Keratinocyte (primary cell): Measurements from ENCODE around the gene GRIN1. TPM values are rescaled to one million over a fixed set of nuclear protein-coding genes. Genes with fewer than 3 reads are reported as not detected.

Experiments
- DNase-seq: peaks from one replicate; pipeline ENCODE4 v3.0.0-alpha.2; 2011; ENCODE audit warnings: low read depth, missing footprints, low spot score
- FAIRE-seq: peaks from 2 replicates; lab custom pipeline; 2011; peaks lifted over from hg19 to GRCh38; lab: Jason Lieb, UNC
- H2AFZ ChIP-seq: 2 replicates; pipeline ENCODE4 v1.6.0; 2012; ENCODE audit warnings: low read length, control low read depth, inconsistent platforms; ENCODE audit not compliant: control insufficient read depth
- H3K27ac ChIP-seq: 2 replicates; pipeline ENCODE4 v1.5.1; 2011; ENCODE audit warnings: low read length; ENCODE audit not compliant: control insufficient read depth, insufficient read depth
- H3K27me3 ChIP-seq: 3 replicates; pipeline ENCODE4 v1.6.0; 2011; ENCODE audit warnings: low read length; ENCODE audit not compliant: control insufficient read depth, insufficient read depth; ENCODE audit errors: extremely low read depth
- H3K36me3 ChIP-seq, 2 experiments: 2 replicates in 1 of 2; 3 replicates in 1 of 2; pipeline ENCODE4 v1.5.1; 2011; ENCODE audit warnings: low read length in 2 of 2, mild to moderate bottlenecking in 1 of 2; ENCODE audit not compliant: control insufficient read depth in 2 of 2, insufficient read depth in 2 of 2; ENCODE audit errors: extremely low read depth in 1 of 2
- H3K4me1 ChIP-seq: 3 replicates; pipeline ENCODE4 v1.5.1; 2011; ENCODE audit warnings: low read length; ENCODE audit not compliant: control insufficient read depth, insufficient read depth; ENCODE audit errors: extremely low read depth
- H3K4me2 ChIP-seq: 3 replicates; pipeline ENCODE4 v1.6.0; 2011; ENCODE audit warnings: low read depth, low read length; ENCODE audit not compliant: control insufficient read depth, insufficient read depth; ENCODE audit errors: extremely low read depth
- H3K4me3 ChIP-seq, 3 experiments: fragments of 200-600 bp in 1 of 3; sonication (generic) in 1 of 3; 2 replicates in 2 of 3; 3 replicates in 1 of 3; pipeline ENCODE4 v1.5.1; 2011 to 2016; ENCODE audit warnings: low read length in 3 of 3, mild to moderate bottlenecking in 3 of 3, control low read depth in 2 of 3, inconsistent platforms in 1 of 3, low read depth in 1 of 3, mixed read lengths in 1 of 3, mixed run types in 1 of 3, moderate library complexity in 1 of 3; ENCODE audit not compliant: control insufficient read depth in 2 of 3, insufficient read depth in 2 of 3; ENCODE audit errors: extremely low read depth in 1 of 3
- H3K79me2 ChIP-seq: 2 replicates; pipeline ENCODE4 v1.6.0; 2012; ENCODE audit warnings: low read length; ENCODE audit not compliant: control insufficient read depth, insufficient read depth
- H3K9ac ChIP-seq: 3 replicates; pipeline ENCODE4 v1.6.0; 2011; ENCODE audit warnings: low read length; ENCODE audit not compliant: control insufficient read depth, insufficient read depth; ENCODE audit errors: extremely low read depth
- H3K9me1 ChIP-seq: 3 replicates; pipeline ENCODE4 v1.6.0; 2011; ENCODE audit warnings: low read length; ENCODE audit not compliant: control insufficient read depth, insufficient read depth; ENCODE audit errors: extremely low read depth
- H3K9me3 ChIP-seq: 2 replicates; pipeline ENCODE4 v1.5.1; 2012; ENCODE audit warnings: low read depth, low read length; ENCODE audit not compliant: control insufficient read depth
- H4K20me1 ChIP-seq: 3 replicates; pipeline ENCODE4 v1.6.0; 2011; ENCODE audit warnings: low read length; ENCODE audit not compliant: control insufficient read depth, insufficient read depth; ENCODE audit errors: extremely low read depth
- EZH2 ChIP-seq: IDR thresholded peaks from one replicate; pipeline ENCODE4 v1.6.1; 2012; ENCODE audit warnings: inconsistent platforms, mild to moderate bottlenecking, low read length, moderate library complexity
- dilution Hi-C: fragments of 300-500 bp; cut with MboI; formaldehyde crosslinking; loops from one replicate; pipeline ENCODE4 v1.7.0; 2020; ENCODE audit warnings: low sequenced_read_pairs; ENCODE audit not compliant: extremely low pct_ligation_motif_present
- polyA plus RNA-seq, 5 experiments: library from polyadenylated mRNA; depleted of rRNA in 3 of 5; stranded (reverse) in 3 of 5; stranded (forward) in 1 of 5; unstranded in 1 of 5; fragments of >200 nt; gene quantifications; 1 replicate in 1 of 5; 2 replicates in 3 of 5; 3 replicates in 1 of 5; pipeline versions ENCODE4 v1.2.1 to v1.2.3, GENCODE V29; 2011 to 2012; ENCODE audit warnings: missing spikeins in 2 of 5, low read depth in 1 of 5, low replicate concordance in 1 of 5
- TF ChIP-seq, protein P1 (sequence below), 3 experiments: IDR thresholded peaks in 1 of 3; conservative IDR thresholded peaks in 1 of 3; optimal IDR thresholded peaks in 1 of 3; 2 replicates in 2 of 3; 3 replicates in 1 of 3; pipeline versions ENCODE3 to v1.5.1; 2011; ENCODE audit warnings: low read length in 3 of 3, mild to moderate bottlenecking in 3 of 3, moderate library complexity in 2 of 3, control low read depth in 1 of 3, inconsistent platforms in 1 of 3; ENCODE audit not compliant: insufficient read depth in 2 of 3; ENCODE audit errors: extremely low read depth in 1 of 3

Gene GRIN1
- polyA plus RNA-seq, 1 donor (not counting 4 experiments of a cell fraction or from before 2014, with no cell fraction given), result 0.03 TPM

DNA sequence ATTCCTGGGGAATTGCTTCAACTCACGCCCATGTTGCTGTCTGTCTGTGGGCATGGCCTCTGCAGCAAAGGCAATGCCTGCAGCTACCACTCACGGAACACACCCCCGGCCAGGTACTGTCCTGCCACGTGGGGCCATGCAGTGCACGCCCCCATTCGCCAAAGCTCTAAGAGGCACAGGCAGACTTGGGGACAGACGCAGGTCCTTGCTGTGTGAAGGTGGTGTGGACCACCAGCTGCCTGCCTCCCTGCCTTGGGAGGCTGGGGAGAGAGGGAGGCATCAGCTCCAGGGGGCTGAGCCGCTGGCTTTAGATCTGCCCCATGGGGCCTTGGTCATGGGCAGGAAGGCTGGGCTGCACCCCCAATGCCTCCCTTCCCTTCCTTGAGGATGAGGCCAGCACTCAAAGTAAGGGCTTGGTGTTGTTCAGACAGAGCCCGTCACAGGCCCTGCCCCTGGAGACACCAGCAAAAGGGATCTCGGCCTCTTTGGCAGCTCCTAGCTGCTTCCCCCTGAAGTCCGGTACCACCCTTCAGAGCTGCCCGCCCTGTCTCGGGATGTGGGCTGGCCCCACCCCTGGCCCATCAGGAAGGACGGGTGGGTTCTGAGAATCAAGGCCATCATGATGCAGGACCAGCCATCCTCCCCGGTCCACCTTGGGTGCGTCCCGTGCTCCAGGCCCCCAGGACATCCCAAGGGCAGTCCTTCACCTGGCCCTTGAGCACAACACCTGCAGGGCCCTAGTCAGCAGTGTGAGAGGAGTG, 2.3 kb downstream of the GRIN1 start:
- dilution Hi-C loops, result no loop called here
- no peaks in the 10 kb centered on the region for H4K20me1 ChIP-seq
- H3K27ac ChIP-seq, result no peak overlapping the region
- H3K9me3 ChIP-seq, result no peaks in the 10 kb centered on the region
- H3K27me3 ChIP-seq, result peaks cover 67% of the 10 kb centered on the region
- no peak overlapping the region for H2AFZ ChIP-seq
- no peak overlapping the region for H3K9ac ChIP-seq
- no peaks in the 10 kb centered on the region for H3K4me1 ChIP-seq
- DNase-seq (no peak), FAIRE-seq (no peak)
- no peak for TF ChIP-seq EZH2
- TF ChIP-seq, protein P1, sequence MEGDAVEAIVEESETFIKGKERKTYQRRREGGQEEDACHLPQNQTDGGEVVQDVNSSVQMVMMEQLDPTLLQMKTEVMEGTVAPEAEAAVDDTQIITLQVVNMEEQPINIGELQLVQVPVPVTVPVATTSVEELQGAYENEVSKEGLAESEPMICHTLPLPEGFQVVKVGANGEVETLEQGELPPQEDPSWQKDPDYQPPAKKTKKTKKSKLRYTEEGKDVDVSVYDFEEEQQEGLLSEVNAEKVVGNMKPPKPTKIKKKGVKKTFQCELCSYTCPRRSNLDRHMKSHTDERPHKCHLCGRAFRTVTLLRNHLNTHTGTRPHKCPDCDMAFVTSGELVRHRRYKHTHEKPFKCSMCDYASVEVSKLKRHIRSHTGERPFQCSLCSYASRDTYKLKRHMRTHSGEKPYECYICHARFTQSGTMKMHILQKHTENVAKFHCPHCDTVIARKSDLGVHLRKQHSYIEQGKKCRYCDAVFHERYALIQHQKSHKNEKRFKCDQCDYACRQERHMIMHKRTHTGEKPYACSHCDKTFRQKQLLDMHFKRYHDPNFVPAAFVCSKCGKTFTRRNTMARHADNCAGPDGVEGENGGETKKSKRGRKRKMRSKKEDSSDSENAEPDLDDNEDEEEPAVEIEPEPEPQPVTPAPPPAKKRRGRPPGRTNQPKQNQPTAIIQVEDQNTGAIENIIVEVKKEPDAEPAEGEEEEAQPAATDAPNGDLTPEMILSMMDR (optimal IDR thresholded peaks at IDR 0.05 in 1 of 3, IDR thresholded peaks at IDR 0.05 in 1 of 3, conservative IDR thresholded peaks at IDR 0.05 in 1 of 3; ENCODE audit: extremely low read depth in 1 of 3, insufficient read depth in 2 of 3, low read length in 3 of 3), result no peak
- no peaks in the 10 kb centered on the region for H3K79me2 ChIP-seq
- no peaks in the 10 kb centered on the region for H3K36me3 ChIP-seq
- no peak overlapping the region for H3K4me3 ChIP-seq
- no peak overlapping the region for H3K4me2 ChIP-seq
- H3K9me1 ChIP-seq, result no peaks in the 10 kb centered on the region

- Histone ChIP-seq H3K9ac (no peak overlapping the region), H3K4me2 (no peak overlapping the region), H3K4me1 (no peaks in the 10 kb centered on the region), H4K20me1 (no peaks in the 10 kb centered on the region), H3K27ac (no peak overlapping the region), H2AFZ (no peak overlapping the region), H3K9me1 (no peaks in the 10 kb centered on the region), H3K27me3 (peaks cover 57% of the 10 kb centered on the region), H3K4me3 (no peak overlapping the region), H3K79me2 (no peaks in the 10 kb centered on the region), H3K9me3 (no peaks in the 10 kb centered on the region), H3K36me3 (no peaks in the 10 kb centered on the region)
- dilution Hi-C loops, result no loop called here
- TF ChIP-seq EZH2, result no peak
- TF ChIP-seq, protein P1 (optimal IDR thresholded peaks at IDR 0.05 in 1 of 3, IDR thresholded peaks at IDR 0.05 in 1 of 3, conservative IDR thresholded peaks at IDR 0.05 in 1 of 3; ENCODE audit: extremely low read depth in 1 of 3, insufficient read depth in 2 of 3, low read length in 3 of 3), result no peak
- DNase-seq (no peak), FAIRE-seq (no peak)
Measured at GRCh38 chr9:137141976-137142936, 3.3 kb downstream of the GRIN1 start.
